AG10803 (cell line): ENCODE measurements around the gene IFNA2.

Experiments
- DNase-seq: peaks from one replicate; pipeline ENCODE4 v3.0.0; 2010; ENCODE audit warnings: low read depth
- H3K4me3 ChIP-seq: 2 replicates; pipeline ENCODE4 v1.5.1; 2011; ENCODE audit warnings: mild to moderate bottlenecking, low read length, control low read depth
- TF ChIP-seq, protein P1 (sequence below): conservative IDR thresholded peaks from 2 replicates; pipeline ENCODE4 v1.5.1; 2011; ENCODE audit warnings: mild to moderate bottlenecking, low read length, control low read depth, inconsistent platforms

IFNA2 gene

DNA sequence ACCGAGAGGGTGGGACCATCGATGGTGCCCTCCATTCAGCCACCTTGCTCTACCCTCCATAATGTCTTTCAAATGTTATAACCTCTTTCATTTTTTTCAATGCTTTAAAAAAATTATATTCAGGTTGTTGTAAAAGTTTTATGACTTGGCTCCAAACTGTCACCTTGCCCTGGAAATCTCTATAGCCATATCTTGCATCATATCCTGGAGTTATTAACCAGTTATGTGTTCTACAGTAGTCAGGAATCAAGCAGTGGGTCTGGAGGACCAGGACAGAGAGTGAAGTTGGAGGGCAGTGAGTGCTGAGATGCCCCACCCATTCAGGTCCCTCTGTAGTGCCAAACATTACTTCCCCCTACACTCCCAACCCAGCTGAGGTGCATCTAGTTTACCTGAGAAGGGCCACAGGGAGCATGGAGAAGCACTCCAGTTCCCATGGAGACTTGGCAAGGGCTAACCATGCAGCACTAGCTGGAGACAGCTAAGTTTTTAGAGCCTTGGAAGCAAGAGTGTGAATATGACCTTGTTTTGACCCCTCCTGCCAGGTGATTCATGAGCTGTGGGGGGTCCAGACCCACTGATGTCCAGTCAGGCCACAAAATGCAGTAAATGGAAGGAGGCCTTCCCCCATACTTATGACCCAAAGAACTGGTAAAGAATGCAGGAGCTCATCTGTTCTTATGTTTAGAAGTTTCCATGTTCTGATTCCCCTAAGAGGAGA lies 29.2 kb upstream of the IFNA2 start:
- TF ChIP-seq, protein P1, sequence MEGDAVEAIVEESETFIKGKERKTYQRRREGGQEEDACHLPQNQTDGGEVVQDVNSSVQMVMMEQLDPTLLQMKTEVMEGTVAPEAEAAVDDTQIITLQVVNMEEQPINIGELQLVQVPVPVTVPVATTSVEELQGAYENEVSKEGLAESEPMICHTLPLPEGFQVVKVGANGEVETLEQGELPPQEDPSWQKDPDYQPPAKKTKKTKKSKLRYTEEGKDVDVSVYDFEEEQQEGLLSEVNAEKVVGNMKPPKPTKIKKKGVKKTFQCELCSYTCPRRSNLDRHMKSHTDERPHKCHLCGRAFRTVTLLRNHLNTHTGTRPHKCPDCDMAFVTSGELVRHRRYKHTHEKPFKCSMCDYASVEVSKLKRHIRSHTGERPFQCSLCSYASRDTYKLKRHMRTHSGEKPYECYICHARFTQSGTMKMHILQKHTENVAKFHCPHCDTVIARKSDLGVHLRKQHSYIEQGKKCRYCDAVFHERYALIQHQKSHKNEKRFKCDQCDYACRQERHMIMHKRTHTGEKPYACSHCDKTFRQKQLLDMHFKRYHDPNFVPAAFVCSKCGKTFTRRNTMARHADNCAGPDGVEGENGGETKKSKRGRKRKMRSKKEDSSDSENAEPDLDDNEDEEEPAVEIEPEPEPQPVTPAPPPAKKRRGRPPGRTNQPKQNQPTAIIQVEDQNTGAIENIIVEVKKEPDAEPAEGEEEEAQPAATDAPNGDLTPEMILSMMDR = no peak
- no peak overlapping the region for H3K4me3 ChIP-seq
- DNase-seq = no peak

DNA sequence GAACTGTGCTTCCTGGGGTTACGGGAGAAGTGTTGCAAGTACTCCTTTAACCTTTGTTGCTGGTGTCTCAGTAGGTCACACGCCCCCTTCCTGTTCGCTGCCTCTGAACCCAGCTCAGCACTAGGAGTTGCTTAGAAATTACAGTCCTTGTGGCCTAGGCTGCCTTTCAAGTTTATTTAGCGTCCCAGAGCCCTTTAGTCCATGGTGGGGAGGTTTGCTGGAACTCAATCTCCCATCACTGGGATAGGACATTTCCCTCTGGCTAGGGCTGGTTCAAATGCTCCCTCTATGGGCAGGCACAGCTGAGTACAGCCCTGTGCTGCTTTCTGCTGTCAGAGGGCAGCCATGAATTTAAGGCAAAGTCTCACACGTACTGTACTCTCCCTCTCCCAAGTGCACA lies 28.4 kb upstream of the IFNA2 start:
- DNase-seq = no peak
- TF ChIP-seq, protein P1 = peak; percentile 39

DNA sequence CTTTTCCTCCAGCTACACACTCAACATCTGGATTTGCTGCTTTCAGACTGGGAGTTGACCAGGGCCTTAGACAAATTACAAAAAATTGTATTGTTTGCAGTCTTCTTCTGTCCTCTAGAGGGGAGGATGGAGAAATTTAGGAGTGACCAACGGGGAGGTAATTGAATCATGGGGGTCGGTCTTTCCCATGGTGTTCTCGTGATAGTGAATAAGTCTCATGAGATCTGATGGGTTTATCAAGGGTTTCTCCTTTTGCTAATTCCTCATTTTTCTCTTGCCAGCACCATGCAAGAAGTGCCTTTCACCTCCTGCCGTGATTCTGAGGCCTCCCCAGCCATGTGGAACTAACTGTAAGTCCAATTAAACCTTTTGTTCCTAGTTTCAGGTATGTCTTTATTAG lies 28.0 kb upstream of the IFNA2 start:
- TF ChIP-seq, protein P1 = no peak
- no peak for DNase-seq
- no peak overlapping the region for H3K4me3 ChIP-seq

More for the DNA sequence above, 28.4 kb upstream of the IFNA2 start:
- H3K4me3 ChIP-seq = no peak overlapping the region

DNA sequence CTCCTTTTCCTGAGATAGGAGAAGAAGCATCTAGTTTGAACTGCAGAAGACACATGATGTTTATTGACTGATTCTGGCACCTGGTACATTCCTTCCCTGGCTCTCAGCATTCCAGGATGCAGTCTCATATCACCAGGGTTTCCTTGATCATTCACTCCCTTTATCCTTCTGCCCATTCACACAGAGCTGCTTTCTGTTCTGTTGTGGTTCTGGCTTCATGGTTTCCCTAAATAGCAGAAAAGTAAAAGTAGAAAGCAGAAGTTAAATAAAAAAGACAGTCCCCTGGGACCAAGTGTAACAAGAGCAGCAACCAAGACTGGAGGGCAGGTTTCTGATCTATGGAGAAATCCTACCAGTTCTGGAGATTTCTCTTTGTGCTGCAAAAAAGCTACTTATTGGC lies 26.9 kb upstream of the IFNA2 start:
- TF ChIP-seq, protein P1 = no peak
- DNase-seq = no peak
- no peak overlapping the region for H3K4me3 ChIP-seq

DNA sequence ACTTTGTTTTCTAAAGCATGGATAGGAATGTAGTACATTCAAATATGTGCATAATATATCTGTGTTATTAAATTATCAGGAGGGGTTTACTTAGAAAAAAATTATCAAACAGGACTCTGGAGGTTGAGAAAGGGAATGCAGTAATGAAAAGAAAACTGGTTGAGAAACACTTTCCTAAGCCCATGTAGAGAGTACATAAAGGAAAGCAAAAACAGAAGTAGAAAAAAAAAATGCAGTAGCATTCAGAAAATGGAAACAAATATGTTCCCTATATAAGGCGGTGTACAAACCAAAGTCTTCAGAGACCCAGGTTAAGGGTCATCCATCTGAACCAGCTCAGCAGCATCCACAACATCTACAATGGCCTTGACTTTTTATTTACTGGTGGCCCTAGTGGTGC lies 23.6 kb upstream of the IFNA2 start, which contains the start of gene IFNA8:
IFNA8 (plus strand) TSS at position 301 of the 400 bp plus-strand sequence; CDS start at position 361, 60 bp downstream.
- H3K4me3 ChIP-seq = no peak within 1 kb of the TSS
- no peak for DNase-seq
- TF ChIP-seq, protein P1 = no peak

DNA sequence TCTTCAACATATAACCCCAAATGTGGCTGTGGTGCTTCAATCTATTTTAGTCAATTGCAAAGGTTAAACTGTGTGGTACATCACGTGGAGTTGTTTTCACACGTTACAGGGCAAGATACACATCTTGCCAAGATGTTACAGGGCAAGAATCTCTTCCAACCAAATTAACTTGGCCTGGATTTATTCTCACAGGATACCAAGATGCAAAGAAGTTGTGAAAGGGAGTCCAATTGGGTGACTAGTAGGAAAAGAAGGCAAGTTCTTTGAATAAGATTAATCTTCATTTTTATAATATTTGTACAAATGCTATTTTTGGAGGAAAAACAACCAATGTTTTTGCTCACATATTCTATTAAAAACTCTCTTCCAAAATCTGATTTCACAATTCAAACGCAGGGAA lies 18.9 kb upstream of the IFNA2 start:
- DNase-seq = peak; percentile 57
- TF ChIP-seq, protein P1 = no peak
- H3K4me3 ChIP-seq = no peak overlapping the region
